RKO (cell line): ENCODE results near the gene PYGL.
A peak's percentile ranks its signal among the peaks of the same experiment; 100 is the strongest.

Experiments
- DNase-seq: peaks from one replicate; pipeline ENCODE4 v3.0.0-alpha.2; 2016; ENCODE audit warnings: low spot score

Gene PYGL

DNA sequence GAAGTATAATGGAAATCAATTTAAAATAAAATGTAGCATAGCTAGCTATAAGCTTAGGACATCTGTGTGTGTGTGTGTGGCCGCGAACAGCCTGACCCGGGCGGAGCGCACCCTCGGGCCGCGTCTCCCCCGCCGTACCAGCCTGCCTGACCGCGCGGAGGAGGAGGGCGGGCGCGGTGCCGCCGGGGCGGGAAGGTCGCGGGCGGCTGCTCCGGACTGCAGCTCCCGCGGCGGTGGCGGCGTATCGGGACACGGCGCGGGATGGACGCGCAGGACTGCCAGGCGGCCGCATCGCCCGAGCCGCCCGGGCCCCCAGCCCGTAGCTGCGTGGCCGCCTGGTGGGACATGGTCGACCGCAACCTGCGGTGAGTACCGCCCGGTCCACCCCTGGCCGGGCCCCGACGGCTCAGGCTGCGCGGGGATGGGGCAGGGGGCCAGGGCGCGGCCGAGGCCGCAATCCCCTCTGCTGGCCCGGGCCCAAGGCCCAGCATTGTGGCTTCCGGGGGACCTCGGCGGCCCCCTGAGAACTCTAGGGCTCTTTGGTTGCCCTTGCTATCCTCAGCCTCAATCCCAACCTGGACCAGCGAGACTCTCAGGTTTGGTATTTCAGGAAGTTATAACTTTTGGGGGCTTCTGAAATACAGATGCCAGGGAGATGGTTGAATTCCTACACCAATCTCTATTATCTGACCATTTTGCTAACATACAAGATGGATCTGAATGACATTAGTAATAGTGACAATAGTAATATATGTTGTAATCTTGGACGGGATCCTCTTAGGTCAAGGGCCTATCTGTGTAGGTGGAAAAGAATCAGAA, 72.2 kb downstream of the PYGL start, which contains the start of gene ABHD12B:
Gene ABHD12B, plus strand, starts transcription at position 140 of the 819 bp plus-strand sequence. Its CDS starts 122 bp downstream, at position 262.
- no peak for DNase-seq

DNA sequence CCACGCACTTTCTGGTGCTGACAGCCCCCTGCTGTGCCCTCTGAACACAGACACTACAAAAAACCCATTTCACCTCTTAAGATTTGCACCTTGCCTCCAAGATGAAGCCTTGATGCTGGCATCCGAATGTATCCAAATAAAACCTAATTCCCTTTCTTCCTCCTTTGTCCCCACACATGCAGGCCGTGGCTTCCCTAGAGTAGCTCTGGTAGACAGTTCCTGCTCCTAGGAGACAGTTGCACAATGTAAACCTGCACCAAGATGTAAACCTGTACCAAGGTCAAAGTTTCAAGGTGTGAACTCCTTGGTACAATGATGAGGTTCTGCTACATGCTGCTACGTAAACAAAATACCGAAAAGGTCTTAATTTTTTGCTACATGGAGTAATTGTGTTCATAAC, 73.1 kb downstream of the PYGL start:
- DNase-seq: no peak

DNA sequence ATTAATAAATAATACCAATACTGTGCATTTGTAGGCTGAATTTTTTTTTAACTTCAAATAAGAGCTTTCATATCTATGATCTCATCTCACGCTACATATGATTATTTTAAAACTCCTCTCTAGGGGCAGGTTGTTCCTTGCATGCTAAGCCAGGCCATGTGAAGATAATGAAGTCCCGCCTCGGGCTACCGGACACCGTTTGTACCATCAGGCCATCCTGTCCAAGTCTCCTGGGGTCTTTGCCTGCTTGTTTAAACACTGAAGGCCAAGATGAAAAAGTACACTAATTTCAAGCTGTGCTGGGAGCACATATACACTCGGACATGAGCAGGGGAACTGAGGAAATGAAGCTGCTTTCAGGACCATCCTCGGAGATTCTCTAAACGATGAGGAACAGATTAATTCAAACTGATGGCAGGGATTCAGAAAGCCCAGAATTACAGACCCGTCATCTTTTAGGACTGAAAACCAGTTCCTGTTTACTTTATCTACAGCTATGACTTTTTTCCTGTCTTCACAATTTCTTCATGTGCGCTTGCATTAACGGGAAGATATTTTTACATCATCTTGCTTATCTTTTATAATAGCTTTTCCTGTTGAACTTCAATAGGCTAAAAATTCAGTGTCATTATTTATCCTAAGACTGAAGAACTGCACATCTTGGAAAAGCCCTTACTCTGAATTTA, 78.7 kb downstream of the PYGL start:
- no peak for DNase-seq

DNA sequence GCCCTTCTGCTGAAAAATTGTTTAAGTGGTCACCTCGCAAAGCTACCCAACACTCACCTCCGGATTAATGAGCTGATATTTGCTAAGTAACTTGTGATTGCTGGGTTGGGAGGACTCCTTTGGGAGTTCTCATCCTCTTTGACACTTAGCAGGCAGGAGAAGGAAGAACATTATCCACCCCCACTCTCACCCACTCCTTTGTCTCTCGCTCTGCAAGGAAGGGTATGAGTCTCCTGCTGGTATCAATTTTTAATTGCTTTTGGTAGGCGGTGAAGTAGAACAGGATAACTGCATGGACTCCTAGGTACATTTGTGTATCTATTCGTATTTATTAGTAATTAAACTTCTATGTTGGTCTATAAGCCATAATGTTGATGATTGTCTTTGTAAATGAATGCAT, 79.3 kb downstream of the PYGL start:
- DNase-seq: no peak

DNA sequence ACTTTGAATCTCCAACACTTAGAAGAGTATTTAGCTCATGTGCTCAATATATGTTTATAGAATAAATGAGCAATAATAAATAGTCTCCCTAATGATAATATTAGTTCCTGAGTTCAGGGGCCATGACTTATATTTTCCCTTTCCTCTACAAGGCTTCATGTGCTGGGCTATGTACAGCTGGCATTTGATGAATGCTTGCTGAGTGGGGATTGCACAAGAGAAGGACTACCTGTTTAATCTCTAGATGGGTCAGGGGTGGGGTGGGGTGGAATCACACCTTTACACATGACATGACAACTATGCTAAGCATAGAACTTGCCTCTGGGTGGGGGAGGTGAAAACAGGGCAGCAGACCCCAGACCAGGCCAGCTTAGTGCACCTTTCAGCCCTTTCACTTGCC, 80.0 kb downstream of the PYGL start:
- no peak for DNase-seq

DNA sequence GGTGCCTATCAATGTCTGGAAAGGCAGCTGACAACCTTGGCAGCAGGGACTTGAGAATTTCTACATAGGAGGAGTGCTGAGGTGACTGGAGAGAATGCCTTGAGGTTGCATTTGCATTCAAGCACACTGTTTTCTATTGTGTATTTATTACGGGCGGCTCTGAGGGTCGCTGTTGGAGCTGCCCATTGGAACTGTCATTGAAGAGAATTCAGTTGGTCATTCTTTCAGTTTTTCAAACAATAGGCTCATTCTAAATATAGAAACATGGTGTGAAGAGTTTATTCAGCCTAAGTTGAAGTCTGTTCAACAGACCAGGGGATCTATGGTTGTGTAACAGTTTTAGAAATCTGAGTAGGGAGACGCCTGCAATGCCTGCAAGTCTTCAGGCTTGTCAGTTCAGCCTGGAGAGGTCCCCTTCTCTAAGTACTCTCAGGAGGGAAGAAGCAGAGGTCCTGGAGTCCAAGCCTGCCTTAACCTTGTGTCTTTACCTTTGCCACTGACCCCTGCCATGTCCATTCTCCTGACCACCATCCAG, 82.2 kb downstream of the PYGL start:
- DNase-seq: no peak

DNA sequence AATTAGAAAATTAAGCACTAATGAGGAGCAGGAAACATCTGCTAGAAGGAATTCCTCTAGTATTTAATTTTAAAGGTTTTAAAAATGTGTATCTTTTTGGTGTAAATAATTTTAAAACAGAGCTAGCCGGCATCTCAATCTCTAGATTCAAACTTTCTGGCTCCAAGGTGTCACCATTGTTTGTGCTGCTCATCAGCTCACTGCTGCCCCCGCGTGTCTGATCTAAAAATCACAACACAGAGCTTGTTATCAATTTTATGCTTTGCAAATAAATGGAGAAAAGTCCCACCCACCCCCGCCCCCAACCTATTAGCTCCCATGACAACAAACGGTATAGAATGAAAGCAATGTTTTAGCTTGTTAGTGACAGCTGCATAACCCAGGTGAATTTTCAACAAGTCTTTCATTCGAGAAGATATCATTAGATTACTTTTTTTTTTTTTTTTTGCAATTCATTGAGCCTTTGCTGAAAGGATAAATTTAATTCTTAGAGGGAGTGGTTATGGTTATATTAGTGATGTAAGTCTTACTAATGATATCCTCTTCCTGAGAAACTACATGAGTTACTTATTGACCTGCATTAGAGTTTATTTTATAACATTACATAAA, 83.7 kb downstream of the PYGL start:
- DNase-seq: peak; percentile 81

DNA sequence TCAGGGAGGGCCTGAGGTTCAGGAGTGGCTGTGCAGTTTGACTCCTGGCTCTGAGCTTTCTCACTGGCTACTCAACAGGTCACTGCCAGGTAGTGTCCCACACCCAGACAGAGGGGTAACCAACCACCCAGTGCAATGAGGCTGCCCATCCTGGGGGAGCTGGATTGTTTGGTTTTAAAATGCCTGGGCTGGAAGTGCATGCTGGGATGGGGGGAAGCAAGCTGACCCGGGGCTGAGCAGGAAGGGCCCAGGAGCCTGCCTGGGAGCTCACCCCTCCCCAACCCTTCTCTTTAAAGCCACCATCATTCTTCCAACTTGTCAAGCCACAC, 85.0 kb downstream of the PYGL start:
- no peak for DNase-seq

DNA sequence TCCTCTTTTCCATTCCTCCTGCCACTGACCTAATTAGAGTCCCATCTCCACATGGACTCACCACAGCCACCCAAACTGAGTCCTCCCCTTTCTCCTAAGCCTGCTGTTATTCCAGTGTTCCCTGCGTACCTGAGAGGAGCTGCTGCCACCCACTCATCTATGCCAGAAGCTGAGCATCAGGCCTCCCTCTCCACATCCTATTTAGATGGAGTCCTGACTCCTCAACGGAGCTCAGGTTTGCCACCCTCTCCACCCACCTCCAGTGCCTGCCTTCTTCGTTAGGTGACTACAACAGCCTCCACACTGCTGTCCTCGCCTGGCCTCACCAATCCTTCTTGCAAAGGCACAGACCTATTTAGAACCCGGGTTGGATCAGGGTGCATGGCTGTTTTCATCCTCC, 87.6 kb downstream of the PYGL start:
- no peak for DNase-seq

DNA sequence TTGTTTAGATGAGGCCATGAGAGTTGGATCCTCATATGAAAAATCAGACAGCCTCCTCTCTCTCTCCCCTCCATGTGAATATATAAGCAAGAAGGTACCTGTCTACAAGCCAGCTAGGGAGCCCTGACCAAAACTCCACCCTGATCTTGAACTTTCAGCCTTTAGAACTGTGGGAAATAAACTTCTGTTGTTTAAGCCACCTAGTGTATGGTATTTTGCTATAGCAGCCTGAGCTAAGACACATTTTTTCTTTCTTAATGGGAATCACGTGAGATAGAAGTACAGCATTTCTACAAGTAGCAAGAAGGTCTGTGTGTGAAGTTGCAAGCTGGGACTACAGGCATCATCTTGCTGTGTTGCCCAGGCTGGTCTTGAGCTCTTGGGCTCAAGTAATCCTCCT, 88.7 kb downstream of the PYGL start:
- peak; percentile 30 for DNase-seq
